ENCODE results near the gene CDC37L1. TPM values are rescaled to one million over a fixed set of nuclear protein-coding genes. Genes with fewer than 3 reads are reported as not detected.

CDC37L1 gene
- total RNA-seq, 6 experiments from 2014 or later = 20.9 to 42.4 (median 30.8) TPM

DNA sequence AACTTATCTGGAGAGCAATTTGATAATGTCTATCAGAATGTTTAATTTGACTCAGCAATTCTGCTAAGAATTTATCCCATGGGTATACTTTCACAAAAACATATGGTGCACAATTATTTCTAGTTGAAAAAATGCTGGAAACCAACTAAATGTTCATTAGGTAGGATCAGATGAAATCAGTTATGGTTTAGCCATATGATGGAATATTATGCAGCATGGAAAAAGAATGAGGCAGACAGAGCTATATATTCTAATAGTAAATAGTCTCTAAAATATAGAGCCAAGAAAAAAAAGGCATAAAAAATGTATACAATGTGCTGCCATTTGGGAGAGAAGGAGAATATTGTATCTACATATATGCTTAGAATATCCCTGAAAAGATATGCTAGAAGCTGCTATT lies 9.5 kb upstream of the CDC37L1 start:
- Histone ChIP-seq H3K27me3 (no peaks in the 10 kb centered on the region), H3K4me1 (peaks cover 0 to 15% (median 3%) of the 10 kb centered on the region in 4 donors), H3K27ac (no peak overlapping the region), H3K36me3 (no peaks in the 10 kb centered on the region), H3K4me3 (no peak overlapping the region), H3K9me3 (no peaks in the 10 kb centered on the region)
- DNase-seq = no peak
- intact Hi-C loops (cut with DNase I) = loop anchor here in 1 of 2 donors (10.0 kb wide), 1 partner anchor 75 kb away; the partner anchor contains the start of gene AK3
- TF ChIP-seq POLR2A (IDR thresholded peaks at IDR 0.05) = no peak
- TF ChIP-seq, protein P1, sequence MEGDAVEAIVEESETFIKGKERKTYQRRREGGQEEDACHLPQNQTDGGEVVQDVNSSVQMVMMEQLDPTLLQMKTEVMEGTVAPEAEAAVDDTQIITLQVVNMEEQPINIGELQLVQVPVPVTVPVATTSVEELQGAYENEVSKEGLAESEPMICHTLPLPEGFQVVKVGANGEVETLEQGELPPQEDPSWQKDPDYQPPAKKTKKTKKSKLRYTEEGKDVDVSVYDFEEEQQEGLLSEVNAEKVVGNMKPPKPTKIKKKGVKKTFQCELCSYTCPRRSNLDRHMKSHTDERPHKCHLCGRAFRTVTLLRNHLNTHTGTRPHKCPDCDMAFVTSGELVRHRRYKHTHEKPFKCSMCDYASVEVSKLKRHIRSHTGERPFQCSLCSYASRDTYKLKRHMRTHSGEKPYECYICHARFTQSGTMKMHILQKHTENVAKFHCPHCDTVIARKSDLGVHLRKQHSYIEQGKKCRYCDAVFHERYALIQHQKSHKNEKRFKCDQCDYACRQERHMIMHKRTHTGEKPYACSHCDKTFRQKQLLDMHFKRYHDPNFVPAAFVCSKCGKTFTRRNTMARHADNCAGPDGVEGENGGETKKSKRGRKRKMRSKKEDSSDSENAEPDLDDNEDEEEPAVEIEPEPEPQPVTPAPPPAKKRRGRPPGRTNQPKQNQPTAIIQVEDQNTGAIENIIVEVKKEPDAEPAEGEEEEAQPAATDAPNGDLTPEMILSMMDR (IDR thresholded peaks at IDR 0.05) = no peak
- no peak for ATAC-seq

DNA sequence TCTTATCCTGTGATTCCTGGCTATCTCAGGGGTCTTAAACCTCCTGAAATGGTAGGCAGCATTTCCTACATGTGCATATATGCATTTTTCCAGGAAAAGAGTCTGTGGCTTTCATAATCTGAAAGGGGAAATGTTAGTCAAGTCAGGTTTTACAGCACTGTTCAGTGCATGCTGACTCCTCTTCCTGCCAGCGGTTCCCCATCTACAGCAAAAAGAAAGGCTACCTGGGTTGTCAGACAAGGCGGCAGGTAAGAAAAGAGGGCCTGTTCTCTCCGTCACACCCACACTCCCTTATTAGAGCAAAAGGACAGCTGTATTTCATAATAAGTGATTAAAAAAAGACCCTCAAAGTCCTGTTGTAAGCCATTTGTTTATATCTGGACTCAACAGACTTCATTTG lies 8.8 kb upstream of the CDC37L1 start:
- Histone ChIP-seq H3K4me3 (no peak overlapping the region), H3K9me3 (no peaks in the 10 kb centered on the region), H3K27me3 (no peaks in the 10 kb centered on the region), H3K36me3 (no peaks in the 10 kb centered on the region), H3K4me1 (peaks cover 0 to 12% (median 3%) of the 10 kb centered on the region in 4 donors), H3K27ac (no peak overlapping the region)
- intact Hi-C loops (cut with DNase I) = no loop called here
- no peak for TF ChIP-seq POLR2A (IDR thresholded peaks at IDR 0.05)
- no peak for ATAC-seq
- DNase-seq = no peak
- WGBS (ENCODE audit: insufficient coverage, low coverage, low lambda C conversion rate, missing lambda C conversion rate) = 87% methylated on average over 3 of the region's 3 CpGs

DNA sequence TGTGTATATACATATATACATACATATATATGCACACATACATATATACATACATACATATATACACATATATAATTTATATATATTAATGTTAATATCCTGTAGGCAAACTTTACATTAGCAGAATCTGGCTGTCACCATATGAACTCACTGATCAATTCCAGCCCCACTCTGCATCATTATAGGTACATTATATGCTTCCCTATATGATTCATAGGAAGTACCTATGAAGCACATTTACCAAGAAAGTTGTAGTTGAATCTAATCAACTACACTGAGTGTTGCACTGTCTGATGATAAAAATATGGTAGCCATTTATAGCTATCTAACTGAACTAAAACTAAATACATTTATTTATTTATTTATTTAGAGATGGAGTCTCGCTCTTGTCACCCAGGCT lies 7.6 kb upstream of the CDC37L1 start:
- 78% methylated on average over 1 of the region's 1 CpG for WGBS (ENCODE audit: insufficient coverage, low coverage, low lambda C conversion rate, missing lambda C conversion rate)
- H3K27me3 ChIP-seq = no peaks in the 10 kb centered on the region
- DNase-seq (no peak), ATAC-seq (no peak)
- no peak overlapping the region for H3K4me3 ChIP-seq
- no peaks in the 10 kb centered on the region for H3K36me3 ChIP-seq
- H3K4me1 ChIP-seq = peaks cover 0 to 7% (median 3%) of the 10 kb centered on the region in 4 donors
- H3K27ac ChIP-seq = no peak overlapping the region
- H3K9me3 ChIP-seq = no peaks in the 10 kb centered on the region
- TF ChIP-seq, protein P1 (IDR thresholded peaks at IDR 0.05) = no peak
- no peak for TF ChIP-seq POLR2A (IDR thresholded peaks at IDR 0.05)
- intact Hi-C loops (cut with DNase I) = no loop called here

DNA sequence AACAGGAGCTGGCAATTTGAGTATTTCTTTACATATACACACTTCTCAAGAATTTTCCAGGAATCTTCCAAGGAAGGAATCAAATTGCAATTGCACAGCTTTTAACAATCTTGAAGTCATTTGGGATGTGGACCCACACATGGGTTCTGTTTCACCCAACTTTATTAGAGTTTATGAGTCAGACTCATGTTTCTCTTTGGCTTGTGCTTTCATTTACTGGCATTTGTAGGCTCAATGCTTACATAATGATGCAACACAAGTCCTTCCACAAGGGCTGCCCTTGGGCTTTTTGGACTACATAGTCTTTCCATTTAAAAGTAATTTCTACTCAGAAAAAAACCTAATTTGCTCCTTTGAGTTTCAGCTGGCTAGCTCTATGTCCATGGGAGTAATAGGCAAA lies 4.6 kb upstream of the CDC37L1 start:
- Histone ChIP-seq H3K4me1 (peaks cover 0 to 15% (median 7%) of the 10 kb centered on the region in 4 donors), H3K27ac (peak overlapping the region; percentile 12 to 57 (median 30)), H3K4me3 (no peak overlapping the region), H3K36me3 (no peaks in the 10 kb centered on the region), H3K27me3 (no peaks in the 10 kb centered on the region), H3K9me3 (no peaks in the 10 kb centered on the region)
- TF ChIP-seq POLR2A (IDR thresholded peaks at IDR 0.05) = peak; percentile 20
- TF ChIP-seq, protein P1 (IDR thresholded peaks at IDR 0.05) = no peak
- ATAC-seq (peak in 2 of 4 donors; percentile 30 to 32), DNase-seq (no peak)
- intact Hi-C loops (cut with DNase I) = no loop called here

DNA sequence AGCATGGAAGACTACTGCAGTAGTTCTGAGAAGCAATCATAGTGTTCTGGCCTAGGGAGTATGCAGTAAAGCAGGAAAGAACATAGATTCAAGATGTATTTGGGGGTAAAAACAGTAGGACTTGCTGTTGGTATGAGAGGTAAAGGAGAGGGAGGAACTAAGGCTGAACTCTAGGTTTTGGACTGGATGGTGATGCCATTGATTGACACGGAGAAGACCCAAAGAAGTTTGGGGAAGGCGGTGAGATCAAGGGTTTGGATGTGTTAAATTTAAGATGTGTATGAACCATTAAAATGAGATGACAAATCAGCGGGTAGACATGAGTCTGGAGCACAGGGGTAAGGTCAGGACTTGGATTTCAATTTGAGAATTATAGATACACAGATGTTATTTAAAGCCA lies 2.0 kb upstream of the CDC37L1 start:
- TF ChIP-seq, protein P1 (IDR thresholded peaks at IDR 0.05) = no peak
- TF ChIP-seq POLR2A (IDR thresholded peaks at IDR 0.05) = no peak
- no peaks in the 10 kb centered on the region for H3K9me3 ChIP-seq
- ATAC-seq = no peak
- no peaks in the 10 kb centered on the region for H3K36me3 ChIP-seq
- no peaks in the 10 kb centered on the region for H3K27me3 ChIP-seq
- no peak for DNase-seq
- no peak overlapping the region for H3K4me3 ChIP-seq
- intact Hi-C loops (cut with DNase I) = no loop called here
- 83% methylated on average over 3 of the region's 3 CpGs for WGBS (ENCODE audit: insufficient coverage, low coverage, low lambda C conversion rate, missing lambda C conversion rate)
- H3K4me1 ChIP-seq = peaks cover 0 to 24% (median 8%) of the 10 kb centered on the region in 4 donors
- peak overlapping the region; percentile 59 to 99 (median 88) for H3K27ac ChIP-seq
